HG03175 (cell line): ENCODE measurements around the gene ADAMTS12.

Experiments used
- ATAC-seq: cut with Tn5 transposase; IDR thresholded peaks from one replicate; pipeline ENCODE4 v1.9.1; 2021; ENCODE audit warnings: mild to moderate bottlenecking, moderate library complexity; ENCODE audit not compliant: unreplicated experiment

Gene ADAMTS12

GRCh38 chr5:33719769-33720168 lies 172.0 kb downstream of the ADAMTS12 start:
- no peak for ATAC-seq

- ATAC-seq, result no peak
Observed at GRCh38 chr5:33715661-33716060, 176.1 kb downstream of the ADAMTS12 start.

- ATAC-seq, result peak; percentile 89
Observed at GRCh38 chr5:33713136-33713765, 178.5 kb downstream of the ADAMTS12 start.

- no peak for ATAC-seq
Observed at GRCh38 chr5:33712664-33713063, 179.1 kb downstream of the ADAMTS12 start.

- no peak for ATAC-seq
Observed at GRCh38 chr5:33711094-33711679, 180.6 kb downstream of the ADAMTS12 start.

DNA sequence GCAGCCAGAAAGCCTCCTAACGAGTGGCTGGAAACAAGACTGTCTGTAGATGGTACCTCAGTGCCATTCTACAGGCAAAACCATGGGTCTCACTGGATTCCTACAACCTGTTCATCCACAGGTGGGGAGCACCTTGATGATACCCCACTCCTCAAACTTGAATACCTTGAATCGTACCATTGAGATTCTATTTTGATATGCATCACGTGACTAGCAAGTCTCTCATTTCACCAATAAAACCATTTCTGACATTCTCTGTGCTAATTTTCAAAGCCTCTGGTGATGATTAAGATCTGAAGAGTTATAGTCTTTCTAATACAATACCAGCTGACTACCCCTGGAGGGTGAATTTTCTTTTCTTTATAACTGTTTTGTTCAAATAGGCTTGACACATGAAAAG lies 188.9 kb downstream of the ADAMTS12 start:
- ATAC-seq, result no peak

GRCh38 chr5:33701951-33702350 lies 189.8 kb downstream of the ADAMTS12 start:
- no peak for ATAC-seq

DNA sequence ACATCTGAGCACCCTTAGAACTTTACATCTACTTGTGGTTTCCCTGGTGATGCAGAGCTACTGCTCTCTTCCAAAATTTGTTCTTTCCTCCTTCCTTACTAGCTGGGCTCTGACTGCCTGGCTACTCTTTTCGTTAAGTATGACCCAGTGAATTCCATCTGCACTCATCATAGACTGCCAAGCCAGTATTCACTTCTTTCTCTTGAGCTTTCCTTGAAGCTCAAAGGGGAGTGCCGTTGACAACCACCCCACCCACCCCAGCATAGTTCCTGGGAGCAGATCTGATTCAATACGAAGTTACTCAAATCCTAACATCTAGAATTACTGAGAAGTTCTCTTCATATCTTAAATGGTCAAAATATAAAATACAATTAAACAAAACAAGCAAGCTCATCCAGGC lies 190.5 kb downstream of the ADAMTS12 start:
- ATAC-seq, result no peak

DNA sequence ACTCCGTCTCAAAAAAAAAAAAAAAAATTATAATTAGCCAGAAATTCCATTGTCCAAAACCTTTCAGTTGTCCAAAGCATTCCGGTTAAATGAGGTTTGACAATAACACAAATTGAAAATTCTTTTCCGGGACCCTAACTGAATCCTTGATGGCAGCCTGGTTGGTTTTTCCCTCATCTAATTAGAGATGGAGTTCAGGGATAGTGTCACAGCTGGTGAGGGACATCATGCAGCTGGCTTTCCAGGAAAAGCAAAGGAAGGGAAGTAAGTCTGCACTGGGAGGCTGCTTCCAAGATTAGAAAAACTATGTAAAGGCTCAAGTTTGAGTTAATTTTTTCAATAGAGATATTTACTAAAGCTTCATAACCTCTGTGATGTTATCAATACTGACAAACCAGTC lies 195.4 kb downstream of the ADAMTS12 start:
- no peak for ATAC-seq

DNA sequence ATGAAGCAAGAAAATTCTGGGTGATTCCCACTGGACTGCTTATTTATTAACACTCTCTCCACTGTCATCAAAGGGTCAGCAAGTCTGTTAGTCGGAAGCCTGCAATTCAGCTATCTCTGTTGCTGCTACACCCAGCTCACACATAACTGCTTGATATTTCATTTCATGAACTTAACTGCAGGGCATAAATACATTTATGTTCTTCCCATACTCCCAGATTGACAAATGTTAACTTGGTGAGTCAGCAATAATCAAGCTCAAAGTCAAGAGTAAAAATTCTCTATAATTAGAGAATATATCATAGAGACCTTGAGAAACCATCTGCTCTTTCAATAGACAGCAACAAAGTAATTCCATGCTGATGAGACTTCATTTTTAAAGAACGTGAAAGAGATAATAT lies 198.8 kb downstream of the ADAMTS12 start:
- ATAC-seq, result no peak

GRCh38 chr5:33691856-33692255 lies 199.9 kb downstream of the ADAMTS12 start:
- ATAC-seq, result no peak

- no peak for ATAC-seq
Observed at GRCh38 chr5:33690374-33691135, 201.2 kb downstream of the ADAMTS12 start.

- no peak for ATAC-seq
Observed at GRCh38 chr5:33688526-33688925, 203.3 kb downstream of the ADAMTS12 start.

DNA sequence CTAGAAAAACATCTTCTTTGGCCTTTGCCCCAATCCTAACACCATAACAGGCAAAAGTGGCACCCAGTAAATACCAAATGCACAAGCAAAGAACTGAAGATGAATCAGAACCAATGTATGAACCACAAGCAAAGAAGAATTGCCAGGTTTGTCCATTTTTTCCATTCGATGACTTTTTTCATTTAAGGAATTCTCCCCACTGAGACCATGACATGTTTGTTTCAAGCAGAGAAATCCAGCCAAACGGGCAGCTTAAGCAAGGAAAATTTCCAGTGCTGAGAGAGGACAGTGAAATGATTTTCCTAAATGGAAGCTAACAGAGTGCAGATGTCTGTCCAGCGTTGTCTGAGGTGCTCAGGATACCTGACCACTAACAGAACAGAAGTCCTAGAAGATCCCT lies 203.7 kb downstream of the ADAMTS12 start:
- ATAC-seq, result no peak

DNA sequence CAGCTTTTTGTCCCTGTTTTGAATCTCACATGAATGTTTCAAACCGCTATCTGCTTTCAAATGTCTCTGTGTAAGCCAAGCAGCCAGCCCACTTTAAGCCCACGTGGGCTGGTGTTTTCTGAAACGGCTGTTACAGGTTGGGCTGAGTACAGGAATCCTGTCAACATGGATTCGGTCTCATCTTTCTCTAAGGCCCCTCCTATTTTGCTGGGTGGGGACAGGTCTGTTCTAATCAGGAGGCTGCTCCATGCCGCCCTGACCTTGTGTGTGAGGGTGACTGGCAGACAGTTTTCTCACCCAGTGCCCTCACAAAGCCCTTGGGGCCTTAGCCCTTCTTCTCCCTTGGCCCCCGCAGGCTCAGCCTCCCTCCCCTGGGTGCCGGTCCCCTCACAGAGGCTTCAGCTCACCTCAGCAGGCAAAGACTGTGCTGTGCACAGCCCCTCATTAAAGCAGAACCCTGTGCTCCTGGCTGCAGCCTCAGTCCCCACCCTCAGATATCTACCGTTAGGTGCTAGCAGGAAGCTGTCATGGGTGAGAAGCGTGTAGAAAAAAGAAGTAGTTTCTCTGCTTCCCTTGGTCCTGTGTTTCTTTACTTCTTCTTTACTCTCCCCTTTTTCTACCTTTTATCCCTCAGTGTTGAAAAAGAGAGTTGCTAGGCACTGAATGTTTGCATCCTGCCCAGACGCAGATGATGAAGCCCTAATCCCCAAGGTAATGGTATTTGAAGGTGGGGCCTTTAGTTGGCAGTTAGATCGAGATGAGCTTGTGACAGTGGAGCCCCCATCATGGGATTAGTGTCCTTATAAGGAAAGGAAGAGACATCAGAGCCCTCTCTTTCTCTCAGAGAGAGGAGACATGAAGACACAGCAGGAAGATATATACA lies 205.7 kb downstream of the ADAMTS12 start:
- ATAC-seq, result peak; percentile 51

- no peak for ATAC-seq
Observed at GRCh38 chr5:33684496-33685159, 207.2 kb downstream of the ADAMTS12 start.

- no peak for ATAC-seq
Observed at GRCh38 chr5:33679791-33680190, 212.0 kb downstream of the ADAMTS12 start.

DNA sequence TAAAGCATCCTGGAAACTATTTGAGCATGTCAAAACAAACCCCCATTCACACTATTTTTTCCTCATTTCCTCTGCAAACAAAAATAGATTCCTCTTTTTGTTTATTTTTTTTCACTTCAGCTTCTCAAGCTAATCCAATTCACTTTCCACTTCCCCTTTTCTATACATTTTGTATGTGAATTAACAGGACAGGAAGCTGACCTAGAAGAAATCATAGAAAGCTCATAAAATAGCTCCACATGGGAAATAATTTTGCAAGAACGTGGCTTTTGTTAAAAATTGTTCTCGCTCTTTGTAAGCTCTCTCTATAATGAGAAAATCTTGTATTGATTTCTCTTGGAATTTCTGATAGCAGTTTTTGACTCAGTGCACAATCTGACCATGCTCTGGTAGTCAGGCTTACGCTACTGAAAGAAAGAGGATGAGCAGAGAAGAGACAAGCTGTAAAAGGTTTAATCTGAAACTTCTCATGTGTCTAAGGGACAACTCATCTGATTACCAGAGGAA lies 215.8 kb downstream of the ADAMTS12 start:
- peak; percentile 75 for ATAC-seq

DNA sequence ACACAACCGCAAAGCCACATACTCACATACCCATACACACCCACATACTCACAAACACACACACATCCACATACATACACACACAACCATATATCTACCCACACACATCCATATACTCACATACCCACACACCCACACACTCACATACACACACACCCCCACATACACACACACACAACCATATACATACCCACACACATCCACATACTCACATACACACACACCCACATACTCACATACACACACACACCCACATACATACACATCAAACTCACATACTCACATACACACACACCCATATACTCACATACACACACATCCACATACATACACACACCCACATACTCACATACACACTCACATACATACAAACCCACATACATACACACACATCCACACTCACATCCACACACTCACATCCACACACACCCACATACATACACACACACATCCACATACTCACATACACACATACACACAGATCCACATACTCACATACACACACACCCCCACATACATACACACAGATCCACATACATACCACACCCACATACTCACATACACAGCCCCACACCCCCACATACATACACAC lies 220.0 kb downstream of the ADAMTS12 start:
- ATAC-seq, result no peak
